ENCODE measurements around the gene HLA-DPB1.

HLA-DPB1 gene

DNA sequence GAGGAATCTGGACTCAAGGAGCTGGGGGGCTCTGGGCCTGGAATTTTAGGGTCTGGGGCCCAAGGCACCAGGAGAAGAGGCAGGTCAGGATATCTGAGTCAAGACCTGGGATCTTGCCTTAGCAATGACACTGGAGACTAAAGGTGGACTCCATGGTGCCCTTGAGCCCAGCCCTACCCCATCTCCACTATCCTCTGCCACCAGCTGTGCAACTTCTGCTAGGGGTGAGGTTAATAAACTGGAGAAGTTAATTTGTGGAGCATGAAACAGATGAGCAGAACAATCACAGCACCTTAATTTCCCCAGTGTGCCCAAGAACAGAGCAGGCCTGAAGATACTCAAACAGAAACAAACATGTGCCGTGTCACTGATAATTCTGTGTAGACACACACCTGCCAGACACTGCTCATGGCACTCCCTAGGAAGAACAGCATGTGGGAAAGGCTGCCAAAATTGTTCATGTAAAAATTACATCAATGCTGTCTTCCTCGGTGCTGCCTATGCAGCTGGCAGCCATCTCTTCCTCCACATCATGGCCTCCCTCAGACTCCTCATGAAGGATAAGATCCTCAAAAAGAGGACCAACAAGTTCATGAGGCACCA is 3.2 kb downstream of the HLA-DPB1 start:
- no peak for DNase-seq (ENCODE audit: low read depth)
- TF ChIP-seq, protein P1, sequence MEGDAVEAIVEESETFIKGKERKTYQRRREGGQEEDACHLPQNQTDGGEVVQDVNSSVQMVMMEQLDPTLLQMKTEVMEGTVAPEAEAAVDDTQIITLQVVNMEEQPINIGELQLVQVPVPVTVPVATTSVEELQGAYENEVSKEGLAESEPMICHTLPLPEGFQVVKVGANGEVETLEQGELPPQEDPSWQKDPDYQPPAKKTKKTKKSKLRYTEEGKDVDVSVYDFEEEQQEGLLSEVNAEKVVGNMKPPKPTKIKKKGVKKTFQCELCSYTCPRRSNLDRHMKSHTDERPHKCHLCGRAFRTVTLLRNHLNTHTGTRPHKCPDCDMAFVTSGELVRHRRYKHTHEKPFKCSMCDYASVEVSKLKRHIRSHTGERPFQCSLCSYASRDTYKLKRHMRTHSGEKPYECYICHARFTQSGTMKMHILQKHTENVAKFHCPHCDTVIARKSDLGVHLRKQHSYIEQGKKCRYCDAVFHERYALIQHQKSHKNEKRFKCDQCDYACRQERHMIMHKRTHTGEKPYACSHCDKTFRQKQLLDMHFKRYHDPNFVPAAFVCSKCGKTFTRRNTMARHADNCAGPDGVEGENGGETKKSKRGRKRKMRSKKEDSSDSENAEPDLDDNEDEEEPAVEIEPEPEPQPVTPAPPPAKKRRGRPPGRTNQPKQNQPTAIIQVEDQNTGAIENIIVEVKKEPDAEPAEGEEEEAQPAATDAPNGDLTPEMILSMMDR (IDR thresholded peaks at IDR 0.05; ENCODE audit: insufficient read depth, low read depth, low read length, missing control alignments) = no peak
- no peak overlapping the region for H3K4me3 ChIP-seq (ENCODE audit: low read length)

DNA sequence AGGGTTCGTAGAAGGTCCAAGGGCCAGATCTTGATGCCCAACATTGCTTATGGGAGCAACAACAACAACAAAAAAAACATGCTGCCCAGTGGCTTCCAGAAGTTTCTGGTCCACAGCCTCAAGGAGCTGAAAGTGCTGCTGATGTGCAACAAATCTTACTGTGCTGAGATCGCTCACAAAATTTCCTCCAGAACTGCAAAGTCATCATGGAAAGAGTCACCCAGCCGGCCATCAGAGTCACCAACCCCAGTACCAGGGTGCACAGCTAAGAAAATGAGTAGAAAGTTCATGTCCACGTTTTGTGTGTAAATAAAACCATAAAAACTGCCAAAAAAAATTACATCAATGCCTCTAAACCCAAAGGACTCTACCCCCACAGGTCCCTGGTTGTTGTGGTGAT is 3.8 kb downstream of the HLA-DPB1 start:
- no peak overlapping the region for H3K4me3 ChIP-seq (ENCODE audit: low read length)
- TF ChIP-seq, protein P1 (IDR thresholded peaks at IDR 0.05; ENCODE audit: insufficient read depth, low read depth, low read length, missing control alignments) = no peak
- no peak for DNase-seq (ENCODE audit: low read depth)

DNA sequence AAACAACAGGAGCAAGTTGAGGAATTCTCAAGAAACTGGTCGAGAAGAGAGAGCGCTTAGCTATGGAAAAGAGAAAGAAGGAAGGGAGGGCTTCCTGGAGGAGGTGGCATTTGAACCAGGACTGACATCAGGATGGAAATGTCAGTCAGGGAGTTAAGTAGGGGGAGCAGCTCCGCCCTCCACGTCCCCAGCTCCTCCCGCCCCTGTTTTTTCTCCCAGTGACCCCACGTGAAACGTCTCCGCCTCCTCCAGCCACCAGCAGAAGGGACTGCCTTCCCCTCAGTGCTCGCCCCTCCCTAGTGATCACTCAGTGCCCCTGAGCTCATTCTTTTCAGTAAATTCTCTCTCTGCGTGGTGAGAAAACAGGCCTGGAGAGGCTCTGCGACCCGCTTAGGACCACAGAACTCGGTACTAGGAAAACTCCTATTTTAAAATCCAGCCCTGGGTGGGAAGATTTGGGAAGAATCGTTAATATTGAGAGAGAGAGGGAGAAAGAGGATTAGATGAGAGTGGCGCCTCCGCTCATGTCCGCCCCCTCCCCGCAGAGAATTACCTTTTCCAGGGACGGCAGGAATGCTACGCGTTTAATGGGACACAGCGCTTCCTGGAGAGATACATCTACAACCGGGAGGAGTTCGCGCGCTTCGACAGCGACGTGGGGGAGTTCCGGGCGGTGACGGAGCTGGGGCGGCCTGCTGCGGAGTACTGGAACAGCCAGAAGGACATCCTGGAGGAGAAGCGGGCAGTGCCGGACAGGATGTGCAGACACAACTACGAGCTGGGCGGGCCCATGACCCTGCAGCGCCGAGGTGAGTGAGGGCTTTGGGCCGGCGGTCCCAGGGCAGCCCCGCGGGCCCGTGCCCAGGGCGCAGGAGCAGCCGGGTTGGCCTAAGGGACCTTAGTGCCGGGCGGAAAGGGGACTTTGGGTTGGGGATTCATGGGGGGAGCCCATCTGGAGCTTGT is 4.6 kb downstream of the HLA-DPB1 start:
- TF ChIP-seq, protein P1 (IDR thresholded peaks at IDR 0.05; ENCODE audit: insufficient read depth, low read depth, low read length, missing control alignments) = no peak
- DNase-seq (ENCODE audit: low read depth) = peak; percentile 27

DNA sequence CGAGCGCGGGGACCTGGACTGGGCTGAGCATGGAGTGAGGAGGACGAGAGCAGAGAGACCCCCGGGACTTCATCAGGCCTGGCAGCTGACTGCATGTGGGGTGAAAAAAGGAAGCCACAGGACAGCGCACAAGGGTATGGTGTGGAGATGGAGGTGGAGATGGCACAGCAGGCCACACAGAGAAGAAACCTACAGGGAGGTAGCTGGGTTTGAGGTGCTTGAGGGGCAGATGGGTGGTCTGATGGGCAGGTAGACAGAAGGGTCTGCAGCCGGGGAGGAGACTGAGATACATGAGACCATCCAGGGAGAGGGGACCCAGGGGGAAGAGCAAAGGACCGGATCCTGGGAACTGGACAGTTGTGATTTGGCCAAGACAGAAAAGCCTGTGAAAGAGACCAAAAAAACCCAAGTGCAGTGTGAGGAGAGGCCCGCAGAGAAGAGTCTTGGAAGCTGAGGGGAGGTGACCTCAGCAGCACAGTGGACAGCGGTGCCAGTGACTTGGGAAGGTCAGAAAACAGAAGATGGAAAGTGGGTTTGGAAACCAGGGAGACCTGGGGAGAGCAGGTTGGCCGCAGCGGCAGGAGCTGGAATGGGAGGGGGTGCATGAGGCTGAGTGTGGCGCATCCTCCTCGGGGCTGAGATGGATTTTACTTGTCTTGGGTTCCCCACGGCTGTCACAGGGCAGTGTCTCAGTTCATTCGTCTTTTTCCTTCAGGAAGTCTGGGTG is 5.5 kb downstream of the HLA-DPB1 start:
- TF ChIP-seq, protein P1 (IDR thresholded peaks at IDR 0.05; ENCODE audit: insufficient read depth, low read depth, low read length, missing control alignments) = no peak
- no peak for DNase-seq (ENCODE audit: low read depth)
- no peak overlapping the region for H3K4me3 ChIP-seq (ENCODE audit: low read length)

More for the DNA sequence above, 4.6 kb downstream of the HLA-DPB1 start:
- no peak overlapping the region for H3K4me3 ChIP-seq (ENCODE audit: low read length)

DNA sequence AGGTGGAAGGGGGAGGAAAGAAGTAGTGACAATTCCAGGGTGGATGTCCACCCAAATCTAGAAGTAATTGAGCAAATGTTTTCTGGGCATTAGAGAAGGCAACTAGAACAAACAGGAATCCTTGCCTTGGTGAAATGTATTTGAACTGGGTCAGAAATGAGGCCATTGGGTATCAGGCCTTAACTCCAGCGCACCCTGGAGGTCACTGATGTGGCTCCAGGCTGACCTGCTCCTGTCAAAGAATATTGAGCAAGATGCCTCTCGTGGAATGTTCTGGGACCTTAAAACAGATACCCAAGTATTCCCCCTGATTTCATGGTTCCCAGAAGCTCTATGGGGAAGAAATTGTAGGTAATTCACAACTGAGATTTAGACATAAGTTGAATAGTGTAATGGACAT is 6.9 kb downstream of the HLA-DPB1 start:
- TF ChIP-seq, protein P1 (IDR thresholded peaks at IDR 0.05; ENCODE audit: insufficient read depth, low read depth, low read length, missing control alignments) = peak; percentile 70
- DNase-seq (ENCODE audit: low read depth) = peak; percentile 57
- H3K4me3 ChIP-seq (ENCODE audit: low read length) = no peak overlapping the region

DNA sequence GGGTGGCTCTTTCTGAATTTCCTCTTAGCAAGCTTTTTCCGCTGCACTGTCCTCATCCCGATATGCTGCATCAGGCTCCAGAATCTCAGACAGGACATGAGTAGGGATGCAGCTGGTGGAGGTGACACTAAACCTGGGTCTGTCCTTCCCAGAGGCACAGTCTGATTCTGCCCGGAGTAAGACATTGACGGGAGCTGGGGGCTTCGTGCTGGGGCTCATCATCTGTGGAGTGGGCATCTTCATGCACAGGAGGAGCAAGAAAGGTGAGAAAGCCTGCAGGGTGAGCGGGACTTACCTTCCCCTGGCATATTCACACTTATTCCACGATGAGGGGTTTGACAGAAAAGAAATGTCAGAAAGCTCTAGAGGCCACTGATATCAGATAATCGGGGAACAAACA is 9.8 kb downstream of the HLA-DPB1 start:
- DNase-seq (ENCODE audit: low read depth) = no peak
- TF ChIP-seq, protein P1 (IDR thresholded peaks at IDR 0.05; ENCODE audit: insufficient read depth, low read depth, low read length, missing control alignments) = no peak

More for the DNA sequence above, 9.8 kb downstream of the HLA-DPB1 start:
- H3K4me3 ChIP-seq (ENCODE audit: low read length) = no peak overlapping the region
